ENCODE measurements around the gene BTG1. TPM values are rescaled to one million over a fixed set of nuclear protein-coding genes. Genes with fewer than 3 reads are reported as not detected.

BTG1 gene
- total and polyA plus RNA-seq, 10 donors = 122 to 358 (median 238) TPM

GRCh38 chr12:92133171-92133570, 12.5 kb downstream of the BTG1 start:
- intact Hi-C loops (cut with DNase I; ENCODE audit: low total_unique reads) = loop anchor here (10.0 kb wide), 2 partner anchors 98 to 558 kb away; no protein-coding TSS in a partner anchor
- no peak for DNase-seq
- Histone ChIP-seq H3K27me3 (replicated peaks in 1 of 7) (no peaks in the 10 kb centered on the region), H3K27ac (peak overlapping the region in 7 of 8 donors; percentile 76 to 100 (median 100)), H3K9me3 (no peaks in the 10 kb centered on the region), H3K36me3 (peaks cover 0 to 46% (median 0%) of the 10 kb centered on the region in 6 donors), H3K4me1 (peaks cover 44 to 100% (median 84%) of the 10 kb centered on the region in 6 donors), H3K4me3 (peak overlapping the region in 3 of 8 donors; percentile 2 to 73 (median 14))
- 0 to 17% (median 0%) methylated on average over 1 of the region's 1 CpG for WGBS, 5 donors
- TF ChIP-seq, protein P1, sequence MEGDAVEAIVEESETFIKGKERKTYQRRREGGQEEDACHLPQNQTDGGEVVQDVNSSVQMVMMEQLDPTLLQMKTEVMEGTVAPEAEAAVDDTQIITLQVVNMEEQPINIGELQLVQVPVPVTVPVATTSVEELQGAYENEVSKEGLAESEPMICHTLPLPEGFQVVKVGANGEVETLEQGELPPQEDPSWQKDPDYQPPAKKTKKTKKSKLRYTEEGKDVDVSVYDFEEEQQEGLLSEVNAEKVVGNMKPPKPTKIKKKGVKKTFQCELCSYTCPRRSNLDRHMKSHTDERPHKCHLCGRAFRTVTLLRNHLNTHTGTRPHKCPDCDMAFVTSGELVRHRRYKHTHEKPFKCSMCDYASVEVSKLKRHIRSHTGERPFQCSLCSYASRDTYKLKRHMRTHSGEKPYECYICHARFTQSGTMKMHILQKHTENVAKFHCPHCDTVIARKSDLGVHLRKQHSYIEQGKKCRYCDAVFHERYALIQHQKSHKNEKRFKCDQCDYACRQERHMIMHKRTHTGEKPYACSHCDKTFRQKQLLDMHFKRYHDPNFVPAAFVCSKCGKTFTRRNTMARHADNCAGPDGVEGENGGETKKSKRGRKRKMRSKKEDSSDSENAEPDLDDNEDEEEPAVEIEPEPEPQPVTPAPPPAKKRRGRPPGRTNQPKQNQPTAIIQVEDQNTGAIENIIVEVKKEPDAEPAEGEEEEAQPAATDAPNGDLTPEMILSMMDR (IDR thresholded peaks at IDR 0.05 in 8 of 11, conservative IDR thresholded peaks at IDR 0.05 in 3 of 11) = no peak
- TF ChIP-seq POLR2AphosphoS5 (IDR thresholded peaks at IDR 0.05) = peak in 1 of 3 donors; percentile 72

GRCh38 chr12:92132288-92132687, 13.4 kb downstream of the BTG1 start:
- H3K4me1 ChIP-seq = peaks cover 44 to 97% (median 81%) of the 10 kb centered on the region in 6 donors
- intact Hi-C loops (cut with DNase I; ENCODE audit: low total_unique reads) = loop anchor here (10.0 kb wide), 2 partner anchors 97 to 557 kb away; no protein-coding TSS in a partner anchor
- peak overlapping the region in 7 of 8 donors; percentile 20 to 100 (median 100) for H3K27ac ChIP-seq
- peak overlapping the region in 2 of 8 donors; percentile 2 to 73 for H3K4me3 ChIP-seq
- H3K36me3 ChIP-seq = peaks cover 0 to 47% (median 0%) of the 10 kb centered on the region in 6 donors
- H3K27me3 ChIP-seq (replicated peaks in 1 of 7) = no peaks in the 10 kb centered on the region
- TF ChIP-seq POLR2AphosphoS5 (IDR thresholded peaks at IDR 0.05) = peak in 1 of 3 donors; percentile 42
- TF ChIP-seq, protein P1 (IDR thresholded peaks at IDR 0.05 in 8 of 11, conservative IDR thresholded peaks at IDR 0.05 in 3 of 11) = no peak
- WGBS, 5 donors = 63 to 90% (median 77%) methylated on average over 1 of the region's 1 CpG
- DNase-seq = no peak
- H3K9me3 ChIP-seq = no peaks in the 10 kb centered on the region

DNA sequence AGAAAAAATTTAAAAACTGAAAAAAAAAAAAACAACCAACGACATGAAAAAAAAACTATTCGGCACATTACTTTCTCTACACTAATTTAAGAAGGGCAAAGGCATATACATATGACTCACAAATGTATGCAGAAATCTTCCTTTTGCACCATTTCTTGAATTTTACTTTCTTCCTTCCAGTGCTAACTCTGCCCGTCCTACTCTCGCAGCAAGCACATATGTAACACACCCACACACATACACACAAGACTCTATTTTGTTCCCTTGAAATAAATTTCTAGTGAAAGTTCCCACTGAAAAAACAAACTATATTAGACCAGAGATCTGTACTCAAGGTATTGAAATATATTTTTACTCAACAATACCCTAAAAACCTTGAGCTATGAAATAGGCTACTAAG, 14.6 kb downstream of the BTG1 start:
- intact Hi-C loops (cut with DNase I; ENCODE audit: low total_unique reads) = loop anchor here (10.0 kb wide), 2 partner anchors 96 to 556 kb away; no protein-coding TSS in a partner anchor
- H3K4me1 ChIP-seq = peaks cover 35 to 96% (median 73%) of the 10 kb centered on the region in 6 donors

GRCh38 chr12:92129609-92130008, 16.0 kb downstream of the BTG1 start:
- no peak for DNase-seq
- WGBS, 5 donors = 94 to 100% (median 99%) methylated on average over 2 of the region's 2 CpGs
- Histone ChIP-seq H3K36me3 (peaks cover 0 to 30% (median 0%) of the 10 kb centered on the region in 6 donors), H3K4me3 (no peak overlapping the region), H3K27ac (peak overlapping the region in 5 of 8 donors; percentile 9 to 100 (median 97)), H3K27me3 (replicated peaks in 1 of 7) (no peaks in the 10 kb centered on the region), H3K4me1 (peaks cover 25 to 96% (median 71%) of the 10 kb centered on the region in 6 donors), H3K9me3 (no peaks in the 10 kb centered on the region)
- intact Hi-C loops (cut with DNase I; ENCODE audit: low total_unique reads) = loop anchor here (10.0 kb wide), 2 partner anchors 95 to 555 kb away; no protein-coding TSS in a partner anchor
- no peak for TF ChIP-seq POLR2A (IDR thresholded peaks at IDR 0.05)
- TF ChIP-seq, protein P1 (IDR thresholded peaks at IDR 0.05 in 8 of 11, conservative IDR thresholded peaks at IDR 0.05 in 3 of 11) = no peak
- TF ChIP-seq POLR2AphosphoS5 (IDR thresholded peaks at IDR 0.05) = peak in 1 of 3 donors; percentile 68

More for the DNA sequence above, 14.6 kb downstream of the BTG1 start:
- Histone ChIP-seq H3K36me3 (peaks cover 0 to 44% (median 0%) of the 10 kb centered on the region in 6 donors), H3K27ac (peak overlapping the region in 7 of 8 donors; percentile 44 to 100 (median 100)), H3K27me3 (replicated peaks in 1 of 7) (no peaks in the 10 kb centered on the region), H3K4me3 (peak overlapping the region in 1 of 8 donors; percentile 73), H3K9me3 (no peaks in the 10 kb centered on the region)
- DNase-seq = no peak
- WGBS, 5 donors = 44 to 74% (median 59%) methylated on average over 4 of the region's 4 CpGs
- TF ChIP-seq, protein P1 (IDR thresholded peaks at IDR 0.05 in 8 of 11, conservative IDR thresholded peaks at IDR 0.05 in 3 of 11) = no peak
- TF ChIP-seq POLR2AphosphoS5 (IDR thresholded peaks at IDR 0.05) (no peak), POLR2A (IDR thresholded peaks at IDR 0.05) (no peak)
